GM18867 (cell line): ENCODE measurements around the gene TANGO2.

ENCODE experiments used
- ATAC-seq: cut with Tn5 transposase; IDR thresholded peaks from one replicate; pipeline ENCODE4 v1.9.1; 2021; ENCODE audit warnings: mild to moderate bottlenecking, moderate library complexity; ENCODE audit not compliant: unreplicated experiment

Gene TANGO2

GRCh38 chr22:20024650-20025397 lies 3.9 kb downstream of the TANGO2 start:
- ATAC-seq: no peak

- ATAC-seq: no peak
Observed at GRCh38 chr22:20025401-20026203, 4.7 kb downstream of the TANGO2 start.

GRCh38 chr22:20026204-20026908 lies 5.4 kb downstream of the TANGO2 start:
- no peak for ATAC-seq

GRCh38 chr22:20026996-20027601 lies 6.2 kb downstream of the TANGO2 start:
- ATAC-seq: no peak

- ATAC-seq: no peak
Observed at GRCh38 chr22:20027966-20028854, 7.3 kb downstream of the TANGO2 start.

- ATAC-seq: no peak
Observed at GRCh38 chr22:20028855-20029549, 8.1 kb downstream of the TANGO2 start.

- no peak for ATAC-seq
Observed at GRCh38 chr22:20029550-20030225, 8.8 kb downstream of the TANGO2 start.

- ATAC-seq: no peak
Observed at GRCh38 chr22:20031732-20032406, 11.0 kb downstream of the TANGO2 start.

- ATAC-seq: no peak
Observed at GRCh38 chr22:20032407-20032991, 11.6 kb downstream of the TANGO2 start.

- ATAC-seq: no peak
Observed at GRCh38 chr22:20033045-20033706, 12.3 kb downstream of the TANGO2 start.

- no peak for ATAC-seq
Observed at GRCh38 chr22:20034143-20034542, 13.2 kb downstream of the TANGO2 start.

- no peak for ATAC-seq
Observed at GRCh38 chr22:20035375-20036083, 14.6 kb downstream of the TANGO2 start.

GRCh38 chr22:20036084-20036482 lies 15.2 kb downstream of the TANGO2 start:
- peak; percentile 53 for ATAC-seq

GRCh38 chr22:20036535-20037392 lies 15.9 kb downstream of the TANGO2 start:
- ATAC-seq: no peak

- no peak for ATAC-seq
Observed at GRCh38 chr22:20037419-20037818, 16.5 kb downstream of the TANGO2 start.

GRCh38 chr22:20038574-20038973 lies 17.7 kb downstream of the TANGO2 start:
- no peak for ATAC-seq
